HG03196 (cell line): ENCODE measurements around the gene FBXL16.
"Not testable (repeated sequence)": the region's sequence is repeated elsewhere in the genome, so short reads cannot be mapped to it uniquely, and the experiment has no call there.

Experiments
- ATAC-seq: cut with Tn5 transposase; IDR thresholded peaks from one replicate; pipeline ENCODE4 v1.9.1; 2021; ENCODE audit not compliant: unreplicated experiment

FBXL16 gene

DNA sequence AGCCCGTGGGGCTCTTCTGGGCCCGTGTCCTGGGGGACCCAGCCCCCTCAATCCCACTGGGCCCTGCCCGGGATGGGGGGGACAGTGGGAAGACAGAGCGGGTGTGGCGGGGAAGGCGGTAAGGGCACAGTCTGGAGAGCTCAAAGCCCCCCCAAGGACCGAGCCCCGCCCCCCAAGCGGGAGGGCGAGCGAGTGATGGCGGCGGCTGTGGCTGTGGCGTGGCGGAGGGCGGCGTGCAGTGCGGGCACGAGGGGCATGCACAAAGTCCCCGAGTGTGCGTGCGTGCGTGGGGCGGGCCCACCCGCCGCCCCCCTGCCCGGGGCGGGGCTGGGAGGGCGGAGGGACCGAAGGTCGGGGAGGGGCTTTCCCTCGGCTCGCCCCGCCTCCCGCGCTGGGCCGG, 11.8 kb downstream of the FBXL16 start:
- ATAC-seq, result no peak

DNA sequence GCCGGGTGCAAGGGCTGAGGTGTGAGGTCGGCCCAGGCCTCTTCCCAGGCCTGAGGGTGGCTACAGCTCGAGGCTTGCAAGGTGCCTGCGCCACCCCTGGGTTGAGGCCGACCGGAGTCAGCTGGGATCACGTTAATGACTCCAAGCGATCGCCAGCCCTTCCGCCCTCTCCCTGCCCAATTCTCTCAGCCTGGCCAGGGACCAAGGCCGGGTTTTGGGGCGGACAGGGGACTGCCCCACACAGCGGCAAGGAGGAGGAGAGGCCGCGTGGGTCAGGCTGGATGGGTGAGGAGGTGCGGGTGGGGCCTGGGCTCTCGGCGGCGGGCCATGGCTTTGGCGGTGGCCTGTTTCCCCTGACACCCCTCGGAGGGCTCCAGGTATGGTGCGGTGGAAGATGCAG, 12.2 kb downstream of the FBXL16 start:
- no peak for ATAC-seq

DNA sequence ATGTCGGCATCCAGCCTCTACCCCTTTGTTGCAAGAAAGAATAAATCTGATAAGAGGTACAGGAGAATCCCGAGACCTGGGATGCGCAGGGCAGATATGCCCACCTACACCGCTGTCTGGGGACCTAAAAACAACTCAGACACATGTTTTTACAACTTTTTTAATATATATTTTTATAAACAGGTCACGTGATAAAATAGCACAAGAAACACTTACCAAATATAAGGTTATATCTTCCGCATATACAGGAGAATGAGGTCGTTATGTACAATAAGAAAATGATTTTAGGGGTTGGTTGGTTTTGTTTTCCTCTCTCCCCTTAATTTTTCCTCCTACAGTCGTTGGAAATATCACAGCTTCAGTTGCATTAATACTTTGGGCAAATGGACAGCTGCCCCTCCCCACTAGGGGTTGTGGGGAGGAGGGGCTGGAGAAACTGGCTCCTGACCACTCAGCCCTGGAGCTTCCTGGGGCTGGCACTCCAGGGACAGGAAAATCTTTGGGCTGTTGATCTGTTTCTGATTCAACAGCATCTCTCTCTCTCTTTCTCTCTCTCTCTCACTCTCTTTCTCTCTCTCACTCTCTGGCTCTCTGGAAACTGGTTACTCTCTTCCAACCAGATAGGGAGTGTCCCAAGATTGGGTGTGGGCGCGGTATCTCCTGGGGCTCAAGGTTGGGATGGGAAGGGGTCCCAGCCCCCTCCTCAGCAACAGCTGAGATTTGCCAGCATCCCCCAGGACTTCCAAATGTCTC, 13.1 kb downstream of the FBXL16 start:
- no peak for ATAC-seq

DNA sequence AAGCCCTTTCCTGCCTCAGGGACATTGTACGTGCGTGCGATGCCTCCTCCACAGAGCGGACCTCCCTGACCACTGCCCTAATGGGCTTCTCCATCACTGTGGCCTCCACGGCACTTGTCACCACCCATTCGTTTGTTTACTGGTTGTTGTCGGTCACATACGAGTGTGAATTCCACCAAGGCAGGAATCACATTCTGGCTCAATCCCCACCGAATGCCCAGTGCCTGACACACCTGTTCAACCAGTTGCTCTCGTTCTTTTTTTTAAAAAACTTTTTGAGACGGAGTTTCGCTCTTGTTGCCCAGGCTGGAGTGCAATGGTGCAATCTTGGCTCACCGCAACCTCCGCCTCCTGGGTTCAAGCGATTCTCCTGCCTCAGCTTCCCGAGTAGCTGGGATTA, 14.4 kb downstream of the FBXL16 start:
- ATAC-seq, result not testable (repeated sequence)

DNA sequence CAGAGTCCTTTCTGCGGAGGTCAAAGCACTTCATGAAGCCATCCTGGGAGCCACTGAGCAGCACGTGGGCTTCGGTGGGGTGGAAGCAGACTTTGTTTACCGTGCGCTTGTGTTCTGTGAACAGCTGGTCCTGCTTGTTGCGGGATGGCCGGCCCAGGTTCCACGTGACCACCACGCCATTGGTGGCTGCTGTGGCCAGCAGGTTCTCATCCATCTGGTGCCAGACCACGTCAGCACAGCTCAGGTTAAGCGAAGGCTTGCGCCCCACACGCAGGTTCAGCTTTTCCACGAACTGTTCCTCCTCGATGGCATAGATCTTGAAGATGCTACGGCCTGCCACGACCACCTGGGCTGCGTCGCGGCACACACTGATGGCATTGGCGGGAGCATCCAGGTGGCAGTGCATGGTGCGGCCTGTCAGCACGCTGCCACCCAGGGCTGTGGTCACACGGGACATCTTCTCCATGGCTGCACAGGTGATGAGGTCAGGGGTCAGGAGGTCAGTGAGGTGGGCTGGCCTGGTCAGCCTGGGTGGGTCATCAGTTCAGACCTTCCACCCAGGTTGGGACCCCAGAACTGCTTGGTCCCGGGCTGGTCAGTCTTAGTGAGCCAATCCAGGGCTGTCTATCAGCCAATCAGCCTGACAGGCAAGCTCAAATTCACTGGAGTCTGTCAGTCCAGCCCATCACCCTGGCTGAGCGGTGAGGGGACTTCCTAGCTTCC, 16.3 kb downstream of the FBXL16 start:
- ATAC-seq, result no peak

DNA sequence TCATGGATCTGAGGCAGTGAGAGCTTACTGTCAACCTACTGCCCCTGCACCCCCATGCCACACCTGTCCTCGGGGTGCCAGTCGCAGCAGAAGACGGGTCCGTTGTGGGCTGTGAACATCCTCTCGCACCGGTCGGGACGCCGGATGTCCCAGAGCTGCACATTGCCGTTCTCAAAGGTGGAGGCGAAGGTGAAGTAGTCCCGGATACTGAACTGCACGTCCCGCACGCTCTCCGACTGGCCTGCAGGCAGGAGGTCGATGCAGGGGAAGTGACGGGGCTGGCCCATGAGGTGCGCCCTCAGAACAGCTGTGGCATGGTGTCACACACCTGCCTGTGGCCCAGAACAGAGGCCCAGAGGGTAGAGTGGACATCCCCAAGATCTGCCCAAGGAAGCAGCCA, 18.1 kb downstream of the FBXL16 start:
- no peak for ATAC-seq

DNA sequence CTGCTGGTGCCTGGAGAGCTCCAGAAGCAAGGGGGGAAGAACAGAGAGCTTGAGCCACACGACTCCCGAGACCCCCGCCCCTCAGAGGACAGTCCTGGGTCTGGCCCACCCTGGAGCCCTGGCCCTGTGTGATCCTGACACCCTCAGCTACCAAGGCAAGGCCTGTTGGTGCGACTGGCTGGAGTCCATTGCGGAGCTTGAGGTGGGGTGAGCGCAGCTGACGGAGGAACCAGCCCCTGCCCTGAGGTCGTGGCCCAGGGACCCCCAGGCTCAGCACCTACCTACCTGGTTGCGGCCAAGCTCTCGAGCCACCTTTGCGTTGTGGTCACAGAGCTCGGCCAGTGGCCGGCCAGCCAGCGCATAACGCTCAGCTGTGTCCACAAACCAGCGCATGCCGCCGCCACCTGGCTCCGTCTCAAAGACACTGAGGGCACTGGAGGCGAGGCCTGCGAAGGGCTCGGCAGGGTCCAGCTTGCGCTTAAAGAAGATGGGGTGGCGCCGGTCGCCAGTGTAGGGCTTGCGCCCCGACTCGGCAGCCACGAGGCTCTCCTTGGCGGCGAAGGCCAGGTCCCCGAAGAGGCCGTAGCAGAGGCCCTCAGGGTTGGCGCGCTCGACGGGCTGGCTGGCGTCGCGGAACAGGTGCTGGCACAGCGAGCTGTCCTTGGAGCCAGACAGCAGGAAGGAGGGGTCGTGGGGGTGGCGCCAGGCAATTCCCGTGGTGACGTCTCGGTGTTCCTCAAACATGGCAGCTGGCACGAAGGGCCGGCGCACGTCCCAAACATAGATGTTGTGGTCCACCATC, 18.9 kb downstream of the FBXL16 start:
- ATAC-seq, result no peak

DNA sequence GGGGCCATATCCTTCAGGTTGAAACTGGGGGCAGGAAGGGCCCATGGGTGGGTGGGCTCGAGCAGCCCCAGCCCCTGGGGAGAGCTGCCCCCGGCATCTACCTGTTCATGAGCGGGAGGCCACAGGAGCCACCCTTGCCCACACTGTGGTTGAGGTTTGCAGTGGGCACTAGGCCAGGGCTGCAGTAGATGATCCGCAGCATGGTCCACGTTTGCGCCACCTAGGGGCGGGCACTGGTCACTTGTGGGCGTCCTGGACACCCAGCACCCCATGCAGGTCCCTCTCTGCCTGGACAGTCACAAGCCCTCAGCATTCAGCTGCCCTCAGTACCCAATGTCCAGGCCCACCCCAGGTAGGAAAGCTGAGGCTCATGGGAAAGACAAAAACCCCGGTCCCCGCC, 19.6 kb downstream of the FBXL16 start:
- no peak for ATAC-seq

DNA sequence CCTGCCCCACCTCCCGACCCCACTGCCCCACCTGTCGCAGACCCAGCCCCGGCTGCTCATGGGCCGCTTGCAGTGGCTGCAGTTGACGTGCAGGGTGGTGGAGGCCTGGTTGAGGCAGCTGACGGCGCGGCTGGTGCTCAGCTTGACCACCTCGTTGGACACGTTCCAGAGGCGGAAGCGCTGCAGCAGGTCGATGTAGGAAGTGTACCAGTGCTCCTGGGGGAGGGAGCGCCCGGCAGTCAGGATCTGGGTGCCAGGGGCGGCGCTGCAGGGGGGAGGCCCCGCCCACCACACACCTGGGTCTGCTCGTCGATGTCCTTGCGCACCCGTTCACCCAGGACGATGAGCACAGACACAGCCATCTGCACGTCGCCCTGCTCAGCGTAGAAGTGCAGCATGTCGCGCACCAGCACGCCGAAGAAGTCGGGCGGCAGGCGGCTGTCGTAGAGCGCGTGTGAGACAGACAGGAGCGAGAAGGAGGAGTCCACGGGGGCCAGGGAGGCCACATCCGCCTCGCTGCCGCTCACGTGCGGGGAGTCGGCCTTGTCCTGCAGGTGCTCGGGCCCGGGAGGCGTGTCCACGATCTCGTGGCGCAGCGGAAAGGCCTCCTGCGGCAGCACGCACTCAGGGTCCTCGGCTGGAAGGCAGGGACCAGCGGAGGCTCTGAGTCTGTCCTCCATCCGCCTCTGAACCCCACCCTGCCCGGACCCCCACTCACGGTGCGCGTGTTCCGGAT, 20.5 kb downstream of the FBXL16 start:
- ATAC-seq, result no peak

DNA sequence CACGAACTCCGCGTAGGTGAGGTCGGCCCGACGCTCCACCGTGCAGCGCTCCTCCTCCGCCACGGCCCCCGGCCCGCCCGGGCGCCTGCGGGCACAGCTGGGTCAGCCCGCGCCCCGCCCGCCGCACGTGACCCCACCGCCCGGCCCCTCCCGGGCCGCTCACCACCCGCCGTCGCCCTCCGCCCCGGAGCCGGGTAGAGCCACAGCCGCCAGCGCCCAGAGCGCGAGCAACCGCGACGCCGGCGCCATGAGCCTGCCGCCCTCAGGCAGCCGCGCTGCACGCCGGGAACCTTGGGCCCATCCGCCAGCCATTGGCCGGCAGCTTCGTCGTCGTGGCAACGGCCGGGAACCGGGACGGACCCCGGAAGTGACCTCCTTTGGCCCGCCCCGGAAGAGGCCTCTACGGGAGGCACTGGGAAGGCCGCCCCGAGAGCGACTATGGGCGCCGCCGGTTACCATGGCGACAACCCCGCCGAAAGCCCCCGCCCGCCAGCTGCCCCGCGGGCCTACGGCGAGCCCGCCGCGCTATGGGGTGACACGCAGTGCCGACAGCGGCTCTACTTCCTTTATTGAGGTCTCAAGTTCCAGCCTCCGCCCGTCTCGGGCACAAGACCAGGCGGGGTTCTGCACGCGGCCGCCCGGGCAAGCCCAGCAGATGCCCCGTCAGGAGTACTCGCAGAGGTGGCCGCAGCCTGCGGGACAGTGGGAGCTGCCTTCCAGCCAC, 21.4 kb downstream of the FBXL16 start, which contains the start of gene JMJD8:
Gene JMJD8 (minus strand): TSS at position 264 of the 724 bp plus-strand sequence. CDS start 15 bp downstream, at position 249.
- ATAC-seq, result peak; percentile 57

DNA sequence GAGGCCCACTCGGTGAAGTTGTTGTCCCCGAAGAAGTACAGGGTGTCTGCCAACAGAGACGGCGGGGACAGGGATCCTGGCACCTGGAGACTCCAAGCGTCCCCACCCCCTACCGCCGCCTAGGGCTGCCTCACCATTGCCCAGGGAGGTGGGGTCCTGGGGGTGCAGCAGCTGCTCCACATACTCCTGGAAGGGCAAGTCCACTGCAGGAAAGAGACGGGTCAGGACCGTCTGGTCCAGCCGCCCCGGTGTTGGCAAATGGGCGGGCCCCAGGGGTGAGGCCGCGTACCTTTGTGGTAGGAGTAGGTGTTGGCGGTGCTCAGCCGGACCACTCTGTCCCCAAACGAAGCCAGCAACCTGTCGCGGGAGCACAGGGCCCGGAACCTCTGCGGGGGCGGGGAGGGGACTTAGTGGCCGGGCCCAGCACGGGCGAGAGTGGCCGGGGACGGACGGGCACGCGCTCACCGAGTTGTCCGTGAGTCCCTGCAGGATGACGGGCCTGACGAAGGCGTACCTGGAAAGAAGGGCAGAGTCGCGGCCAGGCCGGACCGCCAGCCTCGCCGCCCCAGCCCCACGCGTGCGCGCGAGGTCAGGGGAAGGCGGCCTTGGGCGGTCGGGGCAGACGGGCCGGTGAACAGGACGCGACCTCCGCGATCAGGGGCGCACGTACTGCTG, 22.1 kb downstream of the FBXL16 start:
- ATAC-seq, result no peak

DNA sequence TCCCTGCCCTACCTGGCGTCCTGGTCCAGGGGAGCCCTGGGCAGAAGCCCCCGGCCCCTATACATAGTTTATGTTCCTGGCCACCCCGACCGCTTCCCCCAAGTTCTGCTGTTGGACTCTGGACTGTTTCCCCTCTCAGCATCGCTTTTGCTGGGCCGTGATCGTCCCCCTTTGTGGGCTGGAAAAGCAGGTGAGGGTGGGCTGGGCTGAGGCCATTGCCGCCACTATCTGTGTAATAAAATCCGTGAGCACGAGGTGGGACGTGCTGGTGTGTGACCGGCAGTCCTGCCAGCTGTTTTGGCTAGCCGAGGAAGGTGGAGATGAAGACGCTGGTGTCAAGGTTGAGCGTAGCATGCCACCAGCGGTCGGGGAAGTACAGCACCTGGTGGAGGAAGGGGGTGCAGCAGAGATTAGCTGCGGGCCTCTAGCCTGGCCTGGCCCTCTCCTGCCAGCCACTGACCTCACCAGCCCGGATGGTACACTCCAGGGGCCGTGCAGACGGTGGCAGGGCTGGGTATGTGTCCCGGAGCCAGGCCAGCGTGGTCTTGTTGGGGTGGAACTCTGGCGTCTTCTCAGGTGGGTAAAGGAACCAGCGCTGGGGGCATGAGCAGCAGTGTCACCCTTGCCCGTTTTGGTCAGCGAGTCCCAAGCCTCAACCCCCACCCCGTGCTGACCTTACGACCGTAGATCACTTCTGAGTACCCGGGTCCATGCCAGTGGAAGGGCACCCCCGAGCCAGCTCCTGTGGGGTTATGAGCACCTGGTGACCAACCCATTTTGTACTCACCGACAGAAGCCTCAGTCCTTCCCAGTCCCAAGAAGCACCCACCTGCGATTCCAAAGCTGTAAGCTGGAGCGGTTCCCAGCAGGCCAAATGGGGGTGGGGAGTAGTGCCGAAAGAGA, 22.9 kb downstream of the FBXL16 start:
- ATAC-seq, result no peak

DNA sequence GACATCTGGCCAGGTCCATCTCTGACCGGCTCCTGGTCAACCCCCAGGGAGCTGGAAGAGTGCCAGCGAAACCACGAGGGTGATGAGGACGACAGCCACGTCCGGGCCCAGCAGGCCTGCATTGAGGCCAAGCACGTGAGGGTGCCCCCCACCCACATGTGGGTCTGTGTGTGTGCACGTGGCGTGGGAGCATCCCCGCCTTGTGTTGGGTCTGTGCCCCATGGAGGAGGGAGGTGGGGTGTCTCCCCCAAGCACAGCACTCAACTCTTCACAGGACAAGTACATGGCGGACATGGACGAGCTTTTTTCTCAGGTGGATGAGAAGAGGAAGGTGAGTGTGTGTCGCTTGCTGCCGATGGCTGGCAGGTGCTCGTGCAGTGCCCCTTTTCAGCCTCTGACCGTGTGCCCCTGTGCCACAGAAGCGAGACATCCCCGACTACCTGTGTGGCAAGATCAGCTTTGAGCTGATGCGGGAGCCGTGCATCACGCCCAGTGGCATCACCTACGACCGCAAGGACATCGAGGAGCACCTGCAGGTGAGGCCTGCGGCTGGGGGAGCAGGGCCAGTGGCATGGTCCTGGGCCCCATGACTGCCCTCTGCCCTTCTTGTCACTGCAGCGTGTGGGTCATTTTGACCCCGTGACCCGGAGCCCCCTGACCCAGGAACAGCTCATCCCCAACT, 23.7 kb downstream of the FBXL16 start:
- ATAC-seq, result no peak

DNA sequence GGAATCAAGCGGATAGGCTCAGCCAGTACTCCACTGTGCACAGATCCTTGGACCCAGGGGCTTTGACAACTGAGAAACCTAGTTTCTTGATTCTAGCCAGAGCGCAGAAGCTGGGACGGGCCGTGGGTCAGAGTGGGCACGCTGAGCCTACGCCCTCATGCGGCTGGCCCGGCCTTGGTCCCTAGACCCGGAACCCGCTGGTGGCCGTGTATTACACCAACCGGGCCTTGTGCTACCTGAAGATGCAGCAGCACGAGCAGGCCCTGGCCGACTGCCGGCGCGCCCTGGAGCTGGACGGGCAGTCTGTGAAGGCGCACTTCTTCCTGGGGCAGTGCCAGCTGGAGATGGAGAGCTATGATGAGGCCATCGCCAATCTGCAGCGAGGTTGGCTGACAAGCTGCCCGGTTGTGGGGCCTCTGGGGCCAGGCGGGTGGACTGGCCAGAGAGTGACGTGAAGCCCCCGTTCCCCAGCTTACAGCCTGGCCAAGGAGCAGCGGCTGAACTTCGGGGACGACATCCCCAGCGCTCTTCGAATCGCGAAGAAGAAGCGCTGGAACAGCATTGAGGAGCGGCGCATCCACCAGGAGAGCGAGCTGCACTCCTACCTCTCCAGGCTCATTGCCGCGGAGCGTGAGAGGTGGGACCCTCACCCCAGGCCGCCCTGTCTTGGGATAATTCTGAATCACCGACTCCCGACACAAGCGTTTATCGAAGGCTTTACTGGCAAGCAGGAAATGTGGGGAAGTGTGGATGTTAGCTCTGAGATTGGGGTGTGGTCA, 24.4 kb downstream of the FBXL16 start:
- no peak for ATAC-seq

DNA sequence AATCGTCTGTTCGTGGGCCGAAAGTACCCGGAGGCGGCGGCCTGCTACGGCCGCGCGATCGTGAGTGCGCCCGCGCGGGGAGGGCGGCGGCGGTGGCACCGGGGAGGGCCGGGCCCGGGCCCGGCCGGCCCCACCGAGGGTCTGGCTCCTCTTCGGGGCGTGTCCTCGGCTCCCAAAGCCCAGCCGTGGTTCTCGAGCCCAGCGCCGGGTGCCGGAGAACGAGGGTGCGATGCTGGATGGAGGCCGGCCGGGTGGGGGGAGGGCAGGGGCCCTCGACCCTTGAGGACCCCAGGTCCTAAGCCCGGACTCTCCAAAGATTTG, 25.0 kb downstream of the FBXL16 start:
- no peak for ATAC-seq

DNA sequence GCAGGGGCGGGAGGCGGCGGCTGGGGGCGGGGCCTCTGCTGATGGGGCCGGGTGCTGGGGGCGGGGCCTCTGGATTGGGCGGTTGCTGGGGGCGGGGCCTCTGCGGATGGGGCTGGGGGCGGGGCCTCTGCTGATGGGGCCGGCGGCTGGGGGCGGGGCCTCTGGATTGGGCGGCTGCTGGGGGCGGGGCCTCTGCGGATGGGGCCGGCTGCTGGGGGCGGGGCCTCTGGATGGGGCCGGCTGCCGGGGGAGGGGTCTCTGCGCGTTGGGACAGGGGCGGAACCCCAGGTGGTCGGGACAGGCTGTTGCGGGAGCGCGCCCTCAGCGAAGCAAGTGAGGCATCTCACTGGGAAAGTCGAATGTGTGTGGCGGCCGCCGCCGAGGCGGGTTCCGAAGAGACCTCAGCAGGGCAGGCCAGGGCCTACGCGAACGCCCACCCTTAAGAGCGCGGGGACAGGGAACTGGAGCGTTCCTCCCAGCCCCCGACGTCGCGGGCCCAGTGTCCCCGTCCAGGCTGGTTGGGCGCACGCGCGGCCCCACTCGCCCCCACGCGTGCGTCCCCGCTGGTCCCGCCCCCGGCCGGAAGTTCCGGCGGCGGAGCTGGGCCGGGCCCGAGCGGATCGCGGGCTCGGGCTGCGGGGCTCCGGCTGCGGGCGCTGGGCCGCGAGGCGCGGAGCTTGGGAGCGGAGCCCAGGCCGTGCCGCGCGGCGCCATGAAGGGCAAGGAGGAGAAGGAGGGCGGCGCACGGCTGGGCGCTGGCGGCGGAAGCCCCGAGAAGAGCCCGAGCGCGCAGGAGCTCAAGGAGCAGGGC, 25.6 kb downstream of the FBXL16 start, which contains the start of gene STUB1:
Gene STUB1 (plus strand): TSS at position 597 of the 811 bp plus-strand sequence. CDS start 116 bp downstream, at position 713.
- ATAC-seq, result peak; percentile 28
